HG03442 (cell line): ENCODE measurements around the gene ING2.
"Not testable (repeated sequence)": the region's sequence is repeated elsewhere in the genome, so short reads cannot be mapped to it uniquely, and the experiment has no call there.

Experiments
- ATAC-seq: cut with Tn5 transposase; IDR thresholded peaks from one replicate; pipeline ENCODE4 v1.9.1; 2021; ENCODE audit warnings: mild to moderate bottlenecking, moderate library complexity; ENCODE audit not compliant: unreplicated experiment

ING2 gene

GRCh38 chr4:183546376-183546775 lies 41.5 kb downstream of the ING2 start:
- ATAC-seq: no peak

- no peak for ATAC-seq
Observed at GRCh38 chr4:183548306-183548705, 43.4 kb downstream of the ING2 start.

- no peak for ATAC-seq
Observed at GRCh38 chr4:183550345-183551093, 45.7 kb downstream of the ING2 start.

GRCh38 chr4:183552274-183553146 lies 47.7 kb downstream of the ING2 start:
- ATAC-seq: no peak

- not testable (repeated sequence) for ATAC-seq
Observed at GRCh38 chr4:183553147-183553478, 48.3 kb downstream of the ING2 start.

- ATAC-seq: no peak
Observed at GRCh38 chr4:183553601-183554345, 48.9 kb downstream of the ING2 start.

GRCh38 chr4:183554346-183554686 lies 49.5 kb downstream of the ING2 start:
- no peak for ATAC-seq

- ATAC-seq: no peak
Observed at GRCh38 chr4:183554878-183555585, 50.2 kb downstream of the ING2 start.

- ATAC-seq: no peak
Observed at GRCh38 chr4:183556947-183557346, 52.1 kb downstream of the ING2 start.

- ATAC-seq: no peak
Observed at GRCh38 chr4:183557611-183558010, 52.8 kb downstream of the ING2 start.

GRCh38 chr4:183558873-183559272 lies 54.0 kb downstream of the ING2 start:
- ATAC-seq: no peak

GRCh38 chr4:183561905-183562304 lies 57.0 kb downstream of the ING2 start:
- no peak for ATAC-seq
